RWPE1 (cell line): ENCODE results near the gene ADAMTS17.

Source experiments
- CTCF ChIA-PET: fragments of 350-600 bp; sonication (Branson Sonifier 250); formaldehyde crosslinking; extraction: SDS; loops from one replicate; lab custom pipeline; 2021; lab: Yijun Ruan, JAX
- POLR2A ChIA-PET: fragments of 400-600 bp; formaldehyde crosslinking; extraction: SDS; loops from one replicate; lab custom pipeline; 2020; ENCODE audit warnings: antibody characterized with exemption; ENCODE audit not compliant: low non-redundant PET; lab: Yijun Ruan, JAX
- DNase-seq: peaks from one replicate; pipeline ENCODE4 v3.0.0; 2012; ENCODE audit warnings: low spot score
- H3K27ac ChIP-seq: fragments of 450-650 bp; 2 replicates; pipeline ENCODE4 v1.5.1; 2017
- CTCF ChIP-seq: fragments of 450-650 bp; conservative IDR thresholded peaks from 2 replicates; pipeline ENCODE4 v1.5.1; 2017; ENCODE audit warnings: low read depth, mild to moderate bottlenecking

Gene ADAMTS17

GRCh38 chr15:100206643-100207042, 135.1 kb downstream of the ADAMTS17 start:
- ChIA-PET POLR2A (no interaction called here), CTCF (interaction anchor here (1.1 kb wide), 1 partner anchor 209 kb away, joined by 3 read pairs; no protein-coding TSS in a partner anchor)
- DNase-seq = no peak
- no peak for TF ChIP-seq CTCF
- no peak overlapping the region; the same call in 1 of the 2 replicates for H3K27ac ChIP-seq

GRCh38 chr15:100205549-100206295, 136.1 kb downstream of the ADAMTS17 start:
- no peak for DNase-seq
- ChIA-PET POLR2A (no interaction called here), CTCF (no interaction called here)
- no peak overlapping the region for H3K27ac ChIP-seq
- no peak for TF ChIP-seq CTCF

GRCh38 chr15:100204771-100205170, 137.0 kb downstream of the ADAMTS17 start:
- no peak for DNase-seq
- ChIA-PET CTCF (no interaction called here), POLR2A (no interaction called here)
- no peak overlapping the region for H3K27ac ChIP-seq
- no peak for TF ChIP-seq CTCF

- no peak for DNase-seq
- POLR2A ChIA-PET = no interaction called here
- CTCF ChIA-PET = no interaction called here
- no peak for TF ChIP-seq CTCF
- no peak overlapping the region for H3K27ac ChIP-seq
Observed at GRCh38 chr15:100204211-100204610, 137.6 kb downstream of the ADAMTS17 start.

- CTCF ChIA-PET = interaction anchor here (0.7 kb wide), 1 partner anchor 9 kb away, joined by 3 read pairs; no protein-coding TSS in a partner anchor
- POLR2A ChIA-PET = no interaction called here
- DNase-seq = no peak
- no peak for TF ChIP-seq CTCF
- H3K27ac ChIP-seq = no peak overlapping the region
Observed at GRCh38 chr15:100202309-100202960, 139.3 kb downstream of the ADAMTS17 start.

- CTCF ChIA-PET = no interaction called here
- POLR2A ChIA-PET = no interaction called here
- H3K27ac ChIP-seq = no peak overlapping the region
- no peak for TF ChIP-seq CTCF
- no peak for DNase-seq
Observed at GRCh38 chr15:100201376-100202280, 140.1 kb downstream of the ADAMTS17 start.
